ENCODE results near the gene TUBA3E. TPM values are rescaled to one million over a fixed set of nuclear protein-coding genes. Genes with fewer than 3 reads are reported as not detected.

TUBA3E gene
- total RNA-seq (not detected), polyA plus RNA-seq (under 1 TPM in 1 of 2 donors, not detected in 1; 0.11 TPM)

DNA sequence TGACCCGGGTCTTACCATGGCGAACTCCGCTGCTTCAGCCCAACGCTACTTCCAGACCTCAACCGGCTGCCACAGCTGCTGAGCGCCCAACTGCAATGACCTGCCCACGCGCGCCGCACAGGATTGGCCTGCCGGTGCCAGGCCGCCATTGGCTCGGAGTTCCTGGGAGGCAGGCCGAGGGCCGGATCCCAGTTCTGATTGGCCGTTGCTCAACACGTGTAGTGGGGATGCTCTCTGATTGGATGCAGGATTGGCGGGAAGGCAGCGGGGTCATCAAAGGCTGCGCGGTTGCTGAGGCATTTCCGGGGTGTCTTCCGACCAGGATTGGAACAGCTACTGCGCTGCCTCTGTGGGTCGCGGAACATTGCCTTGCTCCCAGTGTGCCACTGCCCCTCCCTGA is at the start of gene TUBA3E:
TSS of gene TUBA3E (minus strand) at position 97 of the 400 bp plus-strand sequence. CDS start at position 18, 79 bp downstream.
- 96 to 97% methylated on average over 22 to 26 of the region's 26 CpGs for WGBS, 2 donors
- FAIRE-seq = no peak

DNA sequence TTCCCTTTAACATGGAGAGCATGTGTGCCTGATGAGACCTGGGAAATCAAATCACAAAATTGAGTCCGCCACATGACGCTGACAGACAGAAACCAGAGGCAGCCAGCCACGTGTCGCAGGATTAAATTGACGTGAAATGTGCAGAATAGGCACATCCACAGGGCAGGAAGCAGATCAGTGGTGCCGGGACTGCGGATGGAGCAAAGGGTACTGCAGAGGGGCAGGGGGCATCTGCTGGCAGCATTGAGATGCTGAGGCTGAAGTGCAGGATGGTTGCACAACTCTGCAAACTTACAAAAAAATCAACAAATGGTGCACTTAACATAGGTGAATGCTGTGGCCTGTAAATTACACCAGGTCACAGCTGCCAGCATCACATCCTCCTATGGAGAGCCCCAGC is 48.2 kb upstream of the TUBA3E start:
- Histone ChIP-seq H3K27ac (no peak overlapping the region), H3K9me3 (no peaks in the 10 kb centered on the region), H3K27me3 (peaks cover 0 to 10% (median 0%) of the 10 kb centered on the region in 4 donors), H3K4me3 (no peak overlapping the region), H3K36me3 (no peaks in the 10 kb centered on the region), H3K4me1 (no peaks in the 10 kb centered on the region)
- 57 to 75% methylated on average over 7 of the region's 7 CpGs for WGBS, 2 donors
- FAIRE-seq (no peak), DNase-seq (no peak), ATAC-seq (no peak)
- intact Hi-C loops (cut with DNase I) = no loop called here
- TF ChIP-seq, protein P1, sequence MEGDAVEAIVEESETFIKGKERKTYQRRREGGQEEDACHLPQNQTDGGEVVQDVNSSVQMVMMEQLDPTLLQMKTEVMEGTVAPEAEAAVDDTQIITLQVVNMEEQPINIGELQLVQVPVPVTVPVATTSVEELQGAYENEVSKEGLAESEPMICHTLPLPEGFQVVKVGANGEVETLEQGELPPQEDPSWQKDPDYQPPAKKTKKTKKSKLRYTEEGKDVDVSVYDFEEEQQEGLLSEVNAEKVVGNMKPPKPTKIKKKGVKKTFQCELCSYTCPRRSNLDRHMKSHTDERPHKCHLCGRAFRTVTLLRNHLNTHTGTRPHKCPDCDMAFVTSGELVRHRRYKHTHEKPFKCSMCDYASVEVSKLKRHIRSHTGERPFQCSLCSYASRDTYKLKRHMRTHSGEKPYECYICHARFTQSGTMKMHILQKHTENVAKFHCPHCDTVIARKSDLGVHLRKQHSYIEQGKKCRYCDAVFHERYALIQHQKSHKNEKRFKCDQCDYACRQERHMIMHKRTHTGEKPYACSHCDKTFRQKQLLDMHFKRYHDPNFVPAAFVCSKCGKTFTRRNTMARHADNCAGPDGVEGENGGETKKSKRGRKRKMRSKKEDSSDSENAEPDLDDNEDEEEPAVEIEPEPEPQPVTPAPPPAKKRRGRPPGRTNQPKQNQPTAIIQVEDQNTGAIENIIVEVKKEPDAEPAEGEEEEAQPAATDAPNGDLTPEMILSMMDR (IDR thresholded peaks at IDR 0.05) = no peak

More for the DNA sequence above, at the start of gene TUBA3E:
- no peak for DNase-seq
- Histone ChIP-seq H3K9me3 (no peaks in the 10 kb centered on the region), H3K4me3 (no peak within 1 kb of the TSS), H3K4me1 (no peaks in the 10 kb centered on the region), H3K27me3 (no peaks in the 10 kb centered on the region), H3K27ac (no peak within 1 kb of the TSS), H3K36me3 (no peaks in the 10 kb centered on the region)
- TF ChIP-seq, protein P1 (IDR thresholded peaks at IDR 0.05) = no peak
- intact Hi-C loops (cut with DNase I) = no loop called here
- no peak for ATAC-seq

DNA sequence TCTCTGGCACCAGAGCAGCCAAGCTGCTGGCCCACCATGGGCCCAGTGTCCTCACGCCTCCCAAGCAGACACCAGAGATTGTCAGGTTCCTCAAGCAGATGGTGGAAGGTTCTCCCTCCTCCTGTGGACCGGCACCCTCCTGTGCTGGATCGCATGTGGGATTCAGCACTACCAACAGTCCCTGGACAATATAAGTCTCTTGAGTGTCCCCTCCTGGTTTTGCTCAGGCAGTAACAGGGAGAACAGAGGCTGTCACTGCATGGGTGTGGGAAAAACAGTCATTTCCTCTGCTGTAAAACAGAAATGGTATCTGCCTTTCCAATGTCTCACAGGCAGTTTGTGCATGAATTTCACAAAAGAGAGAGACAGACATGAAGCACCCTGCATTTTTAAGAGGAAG is 47.7 kb upstream of the TUBA3E start:
- intact Hi-C loops (cut with DNase I) = no loop called here
- no peaks in the 10 kb centered on the region for H3K4me1 ChIP-seq
- no peak overlapping the region for H3K4me3 ChIP-seq
- H3K27me3 ChIP-seq = peaks cover 0 to 10% (median 0%) of the 10 kb centered on the region in 4 donors
- DNase-seq = no peak
- TF ChIP-seq, protein P1 (IDR thresholded peaks at IDR 0.05) = no peak
- H3K27ac ChIP-seq = no peak overlapping the region
- no peaks in the 10 kb centered on the region for H3K9me3 ChIP-seq
- H3K36me3 ChIP-seq = no peaks in the 10 kb centered on the region
- 67 to 69% methylated on average over 3 of the region's 3 CpGs for WGBS, 2 donors
- FAIRE-seq = no peak
- no peak for ATAC-seq

DNA sequence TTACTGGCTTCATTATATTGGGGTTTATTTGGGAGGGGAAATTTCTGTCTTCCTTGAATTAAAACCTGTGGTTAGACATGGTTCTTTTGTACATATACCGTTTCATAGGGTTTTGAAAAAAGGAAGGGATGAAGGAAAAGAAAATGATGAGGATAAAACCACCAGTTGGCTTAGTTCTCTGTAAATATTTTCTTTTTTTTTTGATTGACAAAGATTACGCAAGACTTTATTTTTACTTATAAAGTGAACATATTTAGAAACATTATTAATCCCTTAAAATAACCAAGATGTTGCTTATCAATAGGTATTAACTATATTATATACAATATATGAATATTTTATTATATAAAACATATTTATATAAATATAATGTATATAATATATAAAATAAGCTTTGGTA is 45.1 kb upstream of the TUBA3E start:
- FAIRE-seq = no peak

More for the DNA sequence above, 45.1 kb upstream of the TUBA3E start:
- WGBS, 2 donors = 69 to 89% methylated on average over 2 of the region's 2 CpGs
- Histone ChIP-seq H3K4me3 (no peak overlapping the region), H3K27me3 (no peaks in the 10 kb centered on the region), H3K9me3 (no peaks in the 10 kb centered on the region), H3K4me1 (no peaks in the 10 kb centered on the region), H3K36me3 (no peaks in the 10 kb centered on the region), H3K27ac (no peak overlapping the region)
- no peak for DNase-seq
- TF ChIP-seq, protein P1 (IDR thresholded peaks at IDR 0.05) = no peak
- no peak for ATAC-seq
- intact Hi-C loops (cut with DNase I) = no loop called here
